ENCODE results near the gene ATE1.
"Not testable (repeated sequence)": the region's sequence is repeated elsewhere in the genome, so short reads cannot be mapped to it uniquely, and the experiment has no call there.

The ATE1 gene

GRCh38 chr10:121949049-121949448 lies 21.2 kb upstream of the ATE1 start:
- ChIA-PET CTCF (interaction anchor here (1.2 kb wide), 1 partner anchor 10 kb away, joined by 3 read pairs; no protein-coding TSS in a partner anchor), POLR2A (no interaction called here)
- no peak for DNase-seq (ENCODE audit: extremely low spot score)
- no peak for TF ChIP-seq CTCF (IDR thresholded peaks at IDR 0.05; ENCODE audit: control extremely low read depth, extremely low read depth, low read depth, missing control alignments)

GRCh38 chr10:121947343-121948330 lies 19.8 kb upstream of the ATE1 start:
- ChIA-PET POLR2A (no interaction called here), CTCF (interaction anchor here (0.9 to 1.5 kb wide), 3 partner anchors 8 to 14 kb away, joined by 3 to 5 read pairs (median 4); no protein-coding TSS in a partner anchor)
- no peak for DNase-seq (ENCODE audit: extremely low spot score)
- no peak for TF ChIP-seq CTCF (IDR thresholded peaks at IDR 0.05; ENCODE audit: control extremely low read depth, extremely low read depth, low read depth, missing control alignments)

GRCh38 chr10:121942749-121943416 lies 15.1 kb upstream of the ATE1 start:
- TF ChIP-seq CTCF (IDR thresholded peaks at IDR 0.05; ENCODE audit: control extremely low read depth, extremely low read depth, low read depth, missing control alignments) = no peak
- ChIA-PET CTCF (no interaction called here), POLR2A (no interaction called here)
- DNase-seq (ENCODE audit: extremely low spot score) = no peak

- no peak for DNase-seq (ENCODE audit: extremely low spot score)
- POLR2A ChIA-PET = no interaction called here
- CTCF ChIA-PET = no interaction called here
- TF ChIP-seq CTCF (IDR thresholded peaks at IDR 0.05; ENCODE audit: control extremely low read depth, extremely low read depth, low read depth, missing control alignments) = no peak
Measured at GRCh38 chr10:121941532-121941931, 13.7 kb upstream of the ATE1 start.

- DNase-seq (ENCODE audit: extremely low spot score) = no peak
- no peak for TF ChIP-seq CTCF (IDR thresholded peaks at IDR 0.05; ENCODE audit: control extremely low read depth, extremely low read depth, low read depth, missing control alignments)
- ChIA-PET CTCF (interaction anchor here (1.0 to 1.1 kb wide), 2 partner anchors 11 to 31 kb away, joined by 3 to 5 read pairs; no protein-coding TSS in a partner anchor), POLR2A (interaction anchor here (0.6 to 1.0 kb wide), 3 partner anchors 8 to 16 kb away, joined by 3 to 4 read pairs (median 4); no protein-coding TSS in a partner anchor)
Measured at GRCh38 chr10:121936295-121936694, 8.5 kb upstream of the ATE1 start.

GRCh38 chr10:121935702-121936101 lies 7.9 kb upstream of the ATE1 start:
- ChIA-PET CTCF (no interaction called here), POLR2A (interaction anchor here (1.0 kb wide), 1 partner anchor 17 kb away, joined by 4 read pairs; no protein-coding TSS in a partner anchor)

GRCh38 chr10:121930268-121931085 lies 2.6 kb upstream of the ATE1 start:
- CTCF ChIA-PET; POLR2A ChIA-PET; DNase-seq (ENCODE audit: extremely low spot score): not testable (repeated sequence)

More at GRCh38 chr10:121935702-121936101, 7.9 kb upstream of the ATE1 start:
- DNase-seq (ENCODE audit: extremely low spot score) = no peak
- no peak for TF ChIP-seq CTCF (IDR thresholded peaks at IDR 0.05; ENCODE audit: control extremely low read depth, extremely low read depth, low read depth, missing control alignments)

- DNase-seq (ENCODE audit: extremely low spot score); CTCF ChIA-PET; POLR2A ChIA-PET: not testable (repeated sequence)
Measured at GRCh38 chr10:121929585-121930267, 1.9 kb upstream of the ATE1 start.

Measured in GM10248 (cell line).